Endothelial cell of umbilical vein (primary cell): ENCODE measurements around the gene NSFL1C.

Experiments used
- EZH2 ChIP-seq: IDR thresholded peaks from 2 replicates; pipeline ENCODE4 v1.6.1; 2012; ENCODE audit warnings: borderline replicate concordance, low read depth, mild to moderate bottlenecking, moderate library complexity, low read length, inconsistent platforms; ENCODE audit not compliant: severe bottlenecking
- FOS ChIP-seq: IDR thresholded peaks from 2 replicates; pipeline ENCODE4 v1.6.1; 2011; ENCODE audit warnings: mild to moderate bottlenecking, low read length, moderate library complexity, borderline replicate concordance; ENCODE audit not compliant: insufficient read depth
- GATA2 ChIP-seq: IDR thresholded peaks from 2 replicates; pipeline ENCODE4 v1.7.0; 2011; ENCODE audit warnings: low read depth, mild to moderate bottlenecking, moderate library complexity, mixed read lengths, low read length; ENCODE audit not compliant: insufficient read length, insufficient read depth
- MYC ChIP-seq: IDR thresholded peaks from one replicate; pipeline ENCODE4 v1.6.1; 2011; ENCODE audit warnings: mild to moderate bottlenecking, low read depth, low read length
- POLR2A ChIP-seq: IDR thresholded peaks from 2 replicates; pipeline ENCODE4 v1.6.1; 2012; ENCODE audit warnings: low read depth, mild to moderate bottlenecking, control low read depth, low read length
- POLR2AphosphoS5 ChIP-seq: IDR thresholded peaks from 2 replicates; pipeline ENCODE4 v1.6.1; 2012; ENCODE audit warnings: low read depth, mild to moderate bottlenecking, control low read depth, low read length, moderate library complexity; ENCODE audit not compliant: insufficient read depth
- TF ChIP-seq, protein P1 (sequence below): IDR thresholded peaks from 2 replicates; pipeline ENCODE4 v1.6.1; 2011; ENCODE audit not compliant: insufficient read depth, insufficient read length
- TF ChIP-seq, protein P2 (sequence below), 2 donors: IDR thresholded peaks; 1 replicate in 1 of 2; 2 replicates in 1 of 2; pipeline ENCODE4 v1.5.1; 2011; ENCODE audit warnings: low read length in 2 of 2, mild to moderate bottlenecking in 2 of 2, moderate library complexity in 2 of 2, control low read depth in 1 of 2, inconsistent platforms in 1 of 2, low read depth in 1 of 2; ENCODE audit not compliant: insufficient read depth in 1 of 2; ENCODE audit errors: extremely low read depth in 1 of 2

DNA sequence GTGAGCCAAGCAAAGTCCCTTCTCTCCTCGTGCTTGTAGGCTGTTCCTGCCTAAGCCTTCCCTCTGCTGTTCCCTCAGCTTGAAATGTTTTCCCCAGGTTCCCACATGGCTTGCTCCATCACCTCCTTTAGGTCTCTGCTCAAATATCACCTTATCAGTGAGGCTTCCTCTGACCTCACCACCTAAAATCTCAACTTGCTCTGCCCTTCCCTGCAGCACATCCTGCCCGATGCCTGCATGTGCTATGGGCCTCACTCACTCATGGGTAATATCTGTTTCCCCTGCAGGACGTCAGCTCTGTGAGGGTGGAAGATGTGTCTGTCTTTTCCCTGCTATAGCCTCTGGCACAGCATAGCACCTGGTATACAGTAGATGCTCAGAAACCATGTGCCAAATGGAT is 43.9 kb downstream of the NSFL1C start:
- TF ChIP-seq, protein P1, sequence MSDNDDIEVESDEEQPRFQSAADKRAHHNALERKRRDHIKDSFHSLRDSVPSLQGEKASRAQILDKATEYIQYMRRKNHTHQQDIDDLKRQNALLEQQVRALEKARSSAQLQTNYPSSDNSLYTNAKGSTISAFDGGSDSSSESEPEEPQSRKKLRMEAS: no peak
- TF ChIP-seq MYC: no peak
- TF ChIP-seq, protein P2, sequence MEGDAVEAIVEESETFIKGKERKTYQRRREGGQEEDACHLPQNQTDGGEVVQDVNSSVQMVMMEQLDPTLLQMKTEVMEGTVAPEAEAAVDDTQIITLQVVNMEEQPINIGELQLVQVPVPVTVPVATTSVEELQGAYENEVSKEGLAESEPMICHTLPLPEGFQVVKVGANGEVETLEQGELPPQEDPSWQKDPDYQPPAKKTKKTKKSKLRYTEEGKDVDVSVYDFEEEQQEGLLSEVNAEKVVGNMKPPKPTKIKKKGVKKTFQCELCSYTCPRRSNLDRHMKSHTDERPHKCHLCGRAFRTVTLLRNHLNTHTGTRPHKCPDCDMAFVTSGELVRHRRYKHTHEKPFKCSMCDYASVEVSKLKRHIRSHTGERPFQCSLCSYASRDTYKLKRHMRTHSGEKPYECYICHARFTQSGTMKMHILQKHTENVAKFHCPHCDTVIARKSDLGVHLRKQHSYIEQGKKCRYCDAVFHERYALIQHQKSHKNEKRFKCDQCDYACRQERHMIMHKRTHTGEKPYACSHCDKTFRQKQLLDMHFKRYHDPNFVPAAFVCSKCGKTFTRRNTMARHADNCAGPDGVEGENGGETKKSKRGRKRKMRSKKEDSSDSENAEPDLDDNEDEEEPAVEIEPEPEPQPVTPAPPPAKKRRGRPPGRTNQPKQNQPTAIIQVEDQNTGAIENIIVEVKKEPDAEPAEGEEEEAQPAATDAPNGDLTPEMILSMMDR (IDR thresholded peaks at IDR 0.05; ENCODE audit: extremely low read depth in 1 of 2, insufficient read depth in 1 of 2, low read depth in 1 of 2, low read length in 2 of 2): no peak
- no peak for TF ChIP-seq POLR2A
- TF ChIP-seq FOS: no peak
- no peak for TF ChIP-seq GATA2
- TF ChIP-seq EZH2: no peak
- no peak for TF ChIP-seq POLR2AphosphoS5
